BLaER1 (cell line): Measurements from ENCODE around the gene ATXN7L3.
"Not testable (repeated sequence)": the region's sequence is repeated elsewhere in the genome, so short reads cannot be mapped to it uniquely, and the experiment has no call there.

Experiments
- H3K27ac ChIP-seq: shearing (Covaris generic); formaldehyde crosslinking; 2 replicates; pipeline ENCODE4 v1.8.1; 2022
- H3K27me3 ChIP-seq: shearing (Covaris generic); formaldehyde crosslinking; 2 replicates; pipeline ENCODE4 v1.8.1; 2022
- H3K36me3 ChIP-seq: shearing (Covaris generic); formaldehyde crosslinking; 2 replicates; pipeline ENCODE4 v1.8.1; 2022
- H3K4me1 ChIP-seq: shearing (Covaris generic); formaldehyde crosslinking; 2 replicates; pipeline ENCODE4 v1.8.1; 2022
- H3K4me2 ChIP-seq: shearing (Covaris generic); formaldehyde crosslinking; 2 replicates; pipeline ENCODE4 v1.8.1; 2022
- H3K4me3 ChIP-seq: shearing (Covaris generic); formaldehyde crosslinking; 2 replicates; pipeline ENCODE4 v1.8.1; 2022
- H3K9ac ChIP-seq: shearing (Covaris generic); formaldehyde crosslinking; 2 replicates; pipeline ENCODE4 v1.8.1; 2022
- H3K9me3 ChIP-seq: shearing (Covaris generic); formaldehyde crosslinking; 2 replicates; pipeline ENCODE4 v1.8.1; 2022
- H4K20me1 ChIP-seq: shearing (Covaris generic); formaldehyde crosslinking; 2 replicates; pipeline ENCODE4 v1.8.1; 2022
- Cebpa-rat ChIP-seq: shearing (Covaris generic); IDR thresholded peaks from 2 replicates; pipeline ENCODE4 v1.8.1; 2022

The ATXN7L3 gene

DNA sequence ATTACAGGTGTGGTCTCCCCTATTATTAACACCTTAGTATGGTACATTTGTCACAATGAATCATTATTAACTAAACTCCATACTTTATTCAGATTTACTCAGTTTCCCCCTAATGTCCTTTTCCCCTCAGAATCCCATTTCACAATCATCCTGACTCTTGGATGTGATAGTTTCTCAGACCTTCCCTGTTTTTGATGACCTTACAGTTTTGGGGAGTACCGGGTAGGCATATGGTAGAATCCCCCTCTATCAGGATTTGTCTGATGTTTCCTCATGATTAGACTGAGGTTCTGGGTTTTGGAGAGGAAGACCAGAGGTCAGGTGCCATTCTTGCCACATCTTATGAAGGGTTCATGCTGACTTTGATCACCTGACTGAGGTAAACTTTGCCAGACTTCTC lies 35.2 kb downstream of the ATXN7L3 start:
- H3K4me1 ChIP-seq, result peaks cover 45% of the 10 kb centered on the region
- no peaks in the 10 kb centered on the region for H3K27me3 ChIP-seq
- H4K20me1 ChIP-seq, result no peaks in the 10 kb centered on the region
- H3K4me2 ChIP-seq, result no peak overlapping the region
- H3K36me3 ChIP-seq, result peaks cover 39% of the 10 kb centered on the region
- no peak overlapping the region for H3K9ac ChIP-seq
- no peak for TF ChIP-seq Cebpa-rat
- H3K4me3 ChIP-seq, result no peak overlapping the region
- no peak overlapping the region for H3K27ac ChIP-seq
- H3K9me3 ChIP-seq, result no peaks in the 10 kb centered on the region

DNA sequence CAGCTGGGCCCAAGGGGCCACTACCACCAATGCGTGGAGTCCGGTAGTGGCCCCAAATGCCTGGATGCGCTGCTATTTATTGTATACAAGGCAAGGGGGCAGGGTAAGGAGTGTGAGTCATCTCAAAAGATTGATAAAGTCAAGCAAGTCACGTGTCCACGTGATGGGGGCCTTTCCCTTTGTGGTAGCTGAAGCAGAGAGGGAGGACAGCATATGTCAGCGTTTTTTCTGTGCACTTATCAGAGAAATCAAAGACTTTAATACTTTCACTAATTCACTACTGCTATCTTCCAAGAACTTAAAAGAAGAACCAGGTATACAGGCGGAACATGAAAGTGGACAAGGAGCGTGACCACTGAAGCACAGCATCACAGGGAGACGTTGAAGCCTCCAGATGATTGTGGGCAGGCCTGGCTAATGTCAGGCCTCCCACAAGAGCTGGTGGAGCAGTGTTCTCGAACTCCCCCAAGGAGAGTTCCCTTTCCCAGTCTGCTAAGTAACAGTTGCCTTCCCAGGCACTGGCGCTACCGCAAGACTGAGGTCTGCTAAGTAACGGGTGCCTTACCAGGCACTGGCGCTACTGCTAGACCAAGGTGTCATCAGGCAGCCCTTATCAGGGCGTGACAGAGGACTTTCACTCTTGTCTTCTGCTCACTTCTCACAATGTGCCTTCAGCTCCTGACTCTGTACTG lies 40.0 kb downstream of the ATXN7L3 start:
- peak overlapping the region; percentile 75 for H3K4me2 ChIP-seq
- no peaks in the 10 kb centered on the region for H4K20me1 ChIP-seq
- peaks cover 48% of the 10 kb centered on the region for H3K4me1 ChIP-seq
- H3K27ac ChIP-seq, result peak overlapping the region; percentile 68
- H3K9me3 ChIP-seq, result no peaks in the 10 kb centered on the region
- H3K27me3 ChIP-seq, result no peaks in the 10 kb centered on the region
- H3K36me3 ChIP-seq, result peaks cover 70% of the 10 kb centered on the region
- no peak for TF ChIP-seq Cebpa-rat
- H3K9ac ChIP-seq, result peak overlapping the region; percentile 18; the same call in 1 of the 2 replicates
- no peak overlapping the region for H3K4me3 ChIP-seq

DNA sequence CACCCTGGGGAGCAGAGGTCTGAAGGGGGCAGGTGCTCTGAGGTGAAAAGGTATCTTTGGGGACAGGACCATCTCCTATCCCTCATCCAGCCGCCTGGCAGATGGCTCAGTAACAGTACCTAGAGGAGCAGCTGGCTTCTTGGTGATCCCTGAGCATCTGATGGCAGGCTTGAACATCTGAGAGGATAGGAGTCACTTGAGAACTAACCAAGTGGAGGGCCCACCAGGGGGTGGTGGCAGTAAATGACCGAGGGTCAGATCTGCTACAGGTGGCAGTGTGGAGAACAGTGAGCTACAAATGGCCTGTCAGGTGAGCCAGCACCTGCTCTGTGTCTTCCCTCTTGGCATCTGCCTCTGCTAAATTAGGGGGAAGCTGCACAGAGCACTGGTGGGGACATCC lies 44.2 kb downstream of the ATXN7L3 start:
- Histone ChIP-seq H3K27ac (no peak overlapping the region), H3K4me3 (no peak overlapping the region), H3K9me3 (no peaks in the 10 kb centered on the region), H3K4me2 (no peak overlapping the region), H3K27me3 (no peaks in the 10 kb centered on the region), H4K20me1 (peaks cover 9% of the 10 kb centered on the region; the same call in 1 of the 2 replicates), H3K9ac (no peak overlapping the region), H3K36me3 (peaks cover 78% of the 10 kb centered on the region), H3K4me1 (peaks cover 43% of the 10 kb centered on the region)
- TF ChIP-seq Cebpa-rat, result no peak

DNA sequence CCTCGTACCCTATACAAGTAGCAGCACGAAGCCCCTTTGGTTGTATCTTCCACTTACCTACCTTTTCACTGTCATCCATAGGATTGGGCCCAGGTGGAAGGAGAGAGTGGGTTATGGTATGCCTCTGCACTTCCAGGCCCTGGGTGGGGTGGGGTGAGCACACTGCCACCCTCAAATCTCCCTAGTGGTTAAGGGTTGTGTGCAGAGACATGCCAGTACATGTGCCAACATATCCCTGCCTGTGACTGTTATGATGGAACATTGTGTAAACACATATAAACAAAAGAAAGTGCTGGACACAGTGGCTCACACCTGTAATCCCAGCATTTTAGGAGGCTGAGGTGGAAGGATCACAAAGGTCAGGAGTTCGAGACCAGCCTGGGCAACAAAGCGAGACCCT lies 46.8 kb downstream of the ATXN7L3 start:
- H3K9ac ChIP-seq, result no peak overlapping the region
- no peak overlapping the region for H3K4me2 ChIP-seq
- peaks cover 9% of the 10 kb centered on the region; the same call in 1 of the 2 replicates for H4K20me1 ChIP-seq
- no peak overlapping the region for H3K4me3 ChIP-seq
- H3K27me3 ChIP-seq, result no peaks in the 10 kb centered on the region
- H3K4me1 ChIP-seq, result peaks cover 37% of the 10 kb centered on the region
- TF ChIP-seq Cebpa-rat, result no peak
- no peak overlapping the region for H3K27ac ChIP-seq
- peaks cover 97% of the 10 kb centered on the region for H3K36me3 ChIP-seq
- no peaks in the 10 kb centered on the region for H3K9me3 ChIP-seq

DNA sequence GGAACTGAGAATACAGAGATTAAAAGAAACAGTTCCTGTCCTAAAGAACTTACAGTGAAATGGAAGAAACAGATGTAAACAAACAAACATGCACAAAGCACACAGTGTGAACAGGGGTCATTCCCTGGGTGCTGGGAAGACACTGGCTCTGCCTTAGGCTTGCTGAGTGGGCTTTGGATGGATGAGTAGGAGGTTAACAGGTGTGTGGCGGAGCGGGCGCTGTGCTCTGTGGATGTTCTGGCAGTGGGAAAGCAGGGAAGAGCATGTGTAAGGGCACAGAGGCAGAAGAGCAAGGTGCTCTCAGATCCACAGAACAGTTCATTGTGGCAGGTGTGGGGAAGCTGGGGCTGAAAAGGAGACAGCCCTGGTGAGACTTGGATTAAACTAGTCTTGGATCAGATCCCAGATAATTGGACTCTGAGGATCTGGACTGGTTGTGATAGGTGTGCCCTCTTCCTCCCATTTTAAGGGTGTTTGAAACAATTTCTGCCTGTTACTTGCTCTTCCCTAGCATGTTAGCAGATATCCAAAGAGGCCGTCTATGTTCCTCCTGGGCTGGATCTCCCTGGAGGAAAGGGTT lies 49.8 kb downstream of the ATXN7L3 start:
- H3K9ac ChIP-seq, result 0 out of 2 replicates have a peak overlapping the region, but pooled peaks have one; percentile 38
- H3K36me3 ChIP-seq, result peaks cover 97% of the 10 kb centered on the region
- TF ChIP-seq Cebpa-rat, result no peak
- no peak overlapping the region for H3K4me2 ChIP-seq
- peaks cover 9% of the 10 kb centered on the region; the same call in 1 of the 2 replicates for H4K20me1 ChIP-seq
- H3K4me3 ChIP-seq, result no peak overlapping the region
- H3K27me3 ChIP-seq, result no peaks in the 10 kb centered on the region
- H3K4me1 ChIP-seq, result peaks cover 30% of the 10 kb centered on the region; the same call in 1 of the 2 replicates
- H3K9me3 ChIP-seq, result no peaks in the 10 kb centered on the region
- no peak overlapping the region for H3K27ac ChIP-seq

DNA sequence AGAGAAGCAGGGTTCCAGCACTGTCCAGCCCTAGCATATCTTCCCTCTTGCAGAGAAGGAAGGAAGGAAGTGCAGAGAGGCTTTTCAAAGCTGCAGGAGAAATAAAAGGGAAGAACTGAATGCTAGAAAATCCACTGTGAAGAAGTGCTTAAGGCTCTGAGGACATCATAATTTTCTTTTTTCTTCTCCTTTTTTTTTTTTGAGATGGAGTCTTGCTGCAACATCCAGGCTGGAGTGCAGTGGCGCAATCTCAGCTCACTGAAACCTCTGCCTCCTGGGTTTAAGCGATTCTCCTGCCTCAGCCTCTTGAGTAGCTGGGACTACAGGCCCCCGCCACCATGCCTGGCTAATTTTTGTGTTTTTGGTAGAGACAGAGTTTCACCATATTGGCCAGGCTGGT lies 50.6 kb downstream of the ATXN7L3 start:
- H3K4me3 ChIP-seq, H4K20me1 ChIP-seq, H3K27ac ChIP-seq, H3K9me3 ChIP-seq, H3K27me3 ChIP-seq, H3K9ac ChIP-seq, H3K4me2 ChIP-seq: not testable (repeated sequence)
- Histone ChIP-seq H3K4me1 (peaks cover 30% of the 10 kb centered on the region; the same call in 1 of the 2 replicates), H3K36me3 (peaks cover 90% of the 10 kb centered on the region)

DNA sequence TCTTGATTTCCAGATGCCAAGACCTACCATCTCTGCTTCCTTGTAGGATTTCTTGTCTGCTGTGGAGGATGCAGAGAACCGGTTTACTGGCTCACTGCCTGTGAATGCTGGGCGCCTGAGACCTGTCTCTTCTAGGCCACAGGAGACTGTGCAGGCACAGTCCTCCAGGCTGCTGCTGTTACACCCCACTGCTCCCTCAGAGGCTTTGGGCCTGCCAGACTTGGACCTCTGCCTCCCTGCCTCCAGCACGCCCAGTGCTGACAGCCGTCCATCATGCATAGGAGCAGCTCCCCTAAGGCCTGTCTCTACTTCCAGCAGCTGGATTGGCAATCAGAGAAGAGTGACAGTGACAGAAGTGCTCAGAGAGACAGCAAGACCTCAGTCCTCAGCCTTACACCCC lies 51.9 kb downstream of the ATXN7L3 start:
- H3K4me2 ChIP-seq, result no peak overlapping the region
- no peak overlapping the region for H3K27ac ChIP-seq
- H3K36me3 ChIP-seq, result peaks cover 79% of the 10 kb centered on the region
- no peak for TF ChIP-seq Cebpa-rat
- no peak overlapping the region for H3K9ac ChIP-seq
- H3K27me3 ChIP-seq, result no peaks in the 10 kb centered on the region
- peaks cover 39% of the 10 kb centered on the region for H3K4me1 ChIP-seq
- H3K4me3 ChIP-seq, result no peak overlapping the region
- H4K20me1 ChIP-seq, result peaks cover 9% of the 10 kb centered on the region; the same call in 1 of the 2 replicates
- no peaks in the 10 kb centered on the region for H3K9me3 ChIP-seq

DNA sequence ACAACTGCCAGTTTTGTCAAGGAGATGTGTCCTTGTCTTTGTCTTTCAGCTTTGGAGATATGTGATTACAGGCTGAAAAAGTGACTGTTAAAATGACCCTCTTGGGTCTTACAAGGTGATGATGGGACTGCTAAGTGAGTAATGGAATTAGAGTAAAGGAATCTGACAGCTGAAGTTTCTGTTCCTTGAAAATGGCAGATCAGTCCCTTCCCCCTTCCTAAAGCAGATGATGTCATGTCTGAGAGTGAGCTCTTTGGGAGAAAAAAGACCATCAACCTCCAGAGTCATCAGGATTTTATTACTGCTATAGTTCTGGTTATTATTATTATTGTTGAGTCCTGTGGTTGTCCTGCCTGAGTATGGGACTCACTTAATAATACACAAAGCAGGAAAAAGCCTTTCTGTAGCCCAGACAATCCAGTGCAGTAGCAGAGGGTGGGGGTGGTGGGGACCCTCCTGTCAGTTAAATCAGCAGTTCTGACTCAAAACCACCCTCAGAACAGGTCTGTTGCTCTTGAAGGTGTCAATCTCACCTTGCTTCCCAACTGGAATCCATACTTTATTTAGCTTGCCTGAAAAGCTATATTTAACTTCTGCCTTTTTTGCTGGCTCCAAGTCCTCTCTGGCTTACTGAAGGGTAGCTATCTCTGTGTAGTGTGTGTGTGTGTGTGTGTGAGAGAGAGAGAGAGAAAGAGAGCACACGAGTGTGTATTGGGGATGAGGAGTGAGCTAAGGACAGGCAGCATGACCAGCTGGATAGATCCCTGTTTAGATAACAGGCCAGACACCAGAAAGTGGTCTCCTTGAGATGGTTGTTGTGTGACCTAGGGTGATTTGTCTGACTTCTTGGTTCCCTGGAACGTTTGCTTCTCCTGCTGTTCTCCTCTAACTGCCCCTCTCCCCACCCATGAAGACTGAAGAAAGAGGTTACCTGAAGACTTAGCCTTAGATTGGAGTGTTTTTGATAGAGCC lies 53.0 kb downstream of the ATXN7L3 start:
- H3K4me3 ChIP-seq, result no peak overlapping the region
- H4K20me1 ChIP-seq, result peaks cover 9% of the 10 kb centered on the region; the same call in 1 of the 2 replicates
- peaks cover 68% of the 10 kb centered on the region for H3K36me3 ChIP-seq
- no peaks in the 10 kb centered on the region for H3K9me3 ChIP-seq
- 0 out of 2 replicates have a peak overlapping the region, but pooled peaks have one; percentile 12 for H3K9ac ChIP-seq
- H3K27ac ChIP-seq, result no peak overlapping the region
- peaks cover 44% of the 10 kb centered on the region for H3K4me1 ChIP-seq
- TF ChIP-seq Cebpa-rat, result no peak
- no peak overlapping the region for H3K4me2 ChIP-seq
- H3K27me3 ChIP-seq, result no peaks in the 10 kb centered on the region

DNA sequence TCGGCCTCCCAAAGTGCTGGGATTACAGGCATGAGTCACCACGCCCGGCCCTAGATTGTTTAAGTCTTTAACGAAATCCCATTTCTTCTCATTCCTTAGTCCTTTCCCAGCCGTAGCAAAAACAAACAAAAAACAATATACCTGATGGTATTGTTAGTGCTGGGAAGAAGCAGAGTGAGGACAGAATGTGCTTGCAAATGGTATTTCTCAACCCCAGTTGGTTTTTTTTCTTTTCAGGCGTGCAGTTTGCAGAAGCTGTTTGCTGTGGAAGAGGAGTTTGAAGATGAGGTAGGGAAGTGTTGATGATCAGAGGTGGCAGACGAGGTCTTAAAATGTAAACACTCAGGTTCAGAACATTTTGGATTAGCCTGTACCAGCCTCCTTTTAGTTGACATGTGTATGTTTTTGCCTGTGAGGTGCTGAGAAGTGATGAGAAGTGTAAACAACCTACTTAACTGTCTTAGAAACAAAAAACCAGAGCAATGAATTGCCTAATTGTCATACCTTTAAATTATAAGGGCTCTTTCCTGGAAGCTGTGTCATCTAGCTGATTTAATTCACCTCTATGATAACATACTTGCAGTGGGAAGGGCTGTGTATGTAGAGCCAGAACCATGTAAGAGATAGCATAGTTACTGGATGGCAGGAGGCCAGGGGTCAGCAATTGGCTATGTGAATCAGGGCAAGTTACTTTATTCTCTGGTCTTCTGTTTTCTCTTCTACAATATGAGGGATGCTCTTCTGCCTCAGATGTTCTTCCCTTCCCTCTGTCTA lies 54.5 kb downstream of the ATXN7L3 start:
- no peaks in the 10 kb centered on the region; the same call in 1 of the 2 replicates for H4K20me1 ChIP-seq
- no peak overlapping the region for H3K4me2 ChIP-seq
- peaks cover 54% of the 10 kb centered on the region for H3K36me3 ChIP-seq
- H3K27ac ChIP-seq, result no peak overlapping the region
- 0 out of 2 replicates have a peak overlapping the region, but pooled peaks have one; percentile 15 for H3K9ac ChIP-seq
- TF ChIP-seq Cebpa-rat, result no peak
- no peaks in the 10 kb centered on the region for H3K9me3 ChIP-seq
- no peak overlapping the region for H3K4me3 ChIP-seq
- peaks cover 42% of the 10 kb centered on the region for H3K4me1 ChIP-seq
- no peaks in the 10 kb centered on the region for H3K27me3 ChIP-seq

DNA sequence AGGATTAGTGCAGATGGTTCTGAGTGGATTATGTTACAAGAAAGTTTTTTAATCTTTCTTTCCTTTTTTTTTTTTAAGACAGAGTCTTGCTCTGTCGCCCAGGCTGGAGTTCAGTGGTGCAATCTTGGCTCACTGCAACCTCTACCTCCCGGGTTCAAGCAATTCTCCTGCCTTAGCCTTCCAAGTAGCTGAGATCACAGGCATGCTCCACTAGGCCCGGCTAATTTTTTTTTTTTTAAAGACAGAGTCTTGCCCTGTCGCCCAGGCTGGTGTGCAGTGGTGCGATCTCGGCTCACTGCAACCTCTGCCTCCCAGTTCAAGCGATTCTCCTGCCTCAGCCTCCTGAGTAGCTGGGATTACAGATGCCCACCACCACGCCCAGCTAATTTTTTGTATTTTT lies 55.8 kb downstream of the ATXN7L3 start:
- not testable (repeated sequence) for H3K9me3 ChIP-seq

More for the DNA sequence above, 55.8 kb downstream of the ATXN7L3 start:
- peaks cover 42% of the 10 kb centered on the region for H3K36me3 ChIP-seq
- not testable (repeated sequence) for H3K27ac ChIP-seq, H4K20me1 ChIP-seq, H3K4me3 ChIP-seq, H3K9ac ChIP-seq, H3K27me3 ChIP-seq
- peaks cover 31% of the 10 kb centered on the region for H3K4me1 ChIP-seq
- 0 out of 2 replicates have a peak overlapping the region, but pooled peaks have one; percentile 14 for H3K4me2 ChIP-seq
